Measurements from ENCODE around the gene PSMG4. TPM values are rescaled to one million over a fixed set of nuclear protein-coding genes. Genes with fewer than 3 reads are reported as not detected.

PSMG4 gene
- total RNA-seq, 1 donor from 2014 or later = 25.0 TPM

DNA sequence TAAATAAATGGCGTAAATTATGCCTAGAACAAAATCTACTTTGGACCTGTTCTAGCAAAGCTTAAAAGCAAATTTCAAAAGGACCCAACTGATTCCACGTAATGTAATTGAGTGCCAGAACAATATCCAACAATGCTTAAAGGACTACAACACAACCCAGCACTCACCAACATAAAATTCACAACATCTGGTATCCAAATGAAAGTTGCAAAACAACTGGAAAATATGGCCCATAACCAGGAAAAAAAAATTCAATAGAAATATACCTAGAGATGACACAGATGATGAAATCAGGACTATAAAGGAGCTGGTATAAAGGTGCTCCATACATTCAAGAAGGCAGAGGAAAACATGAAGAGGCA, 45.4 kb upstream of the PSMG4 start:
- TF ChIP-seq CTCF (IDR thresholded peaks at IDR 0.05) (no peak), POLR2A (IDR thresholded peaks at IDR 0.05) (no peak), POLR2AphosphoS5 (IDR thresholded peaks at IDR 0.05; ENCODE audit: insufficient read depth in 1 of 2, low read depth in 1 of 2) (no peak)
- DNase-seq (ENCODE audit: extremely low spot score in 2 of 2) = no peak

GRCh38 chr6:3214898-3215297, 43.8 kb upstream of the PSMG4 start:
- Histone ChIP-seq H3K4me3 (no peak overlapping the region), H3K36me3 (no peaks in the 10 kb centered on the region), H3K9me3 (no peaks in the 10 kb centered on the region), H3K4me1 (no peaks in the 10 kb centered on the region), H3K27me3 (no peaks in the 10 kb centered on the region), H3K27ac (no peak overlapping the region)
- DNase-seq (ENCODE audit: extremely low spot score in 2 of 2) = no peak
- intact Hi-C loops (cut with DNase I) = no loop called here
- no peak for TF ChIP-seq POLR2AphosphoS5 (IDR thresholded peaks at IDR 0.05; ENCODE audit: insufficient read depth in 1 of 2, low read depth in 1 of 2)
- no peak for TF ChIP-seq POLR2A (IDR thresholded peaks at IDR 0.05)
- no peak for TF ChIP-seq CTCF (IDR thresholded peaks at IDR 0.05)

More for the DNA sequence above, 45.4 kb upstream of the PSMG4 start:
- Histone ChIP-seq H3K4me1 (peaks cover 7% of the 10 kb centered on the region), H3K36me3 (no peaks in the 10 kb centered on the region), H3K4me3 (no peak overlapping the region), H3K27ac (no peak overlapping the region), H3K27me3 (no peaks in the 10 kb centered on the region), H3K9me3 (no peaks in the 10 kb centered on the region)
- intact Hi-C loops (cut with DNase I) = no loop called here

GRCh38 chr6:3217286-3217685, 41.5 kb upstream of the PSMG4 start:
- no peaks in the 10 kb centered on the region for H3K4me1 ChIP-seq
- DNase-seq (ENCODE audit: extremely low spot score in 2 of 2) = no peak
- no peak overlapping the region for H3K27ac ChIP-seq
- intact Hi-C loops (cut with DNase I) = no loop called here
- H3K36me3 ChIP-seq = no peaks in the 10 kb centered on the region
- TF ChIP-seq CTCF (IDR thresholded peaks at IDR 0.05) = no peak
- TF ChIP-seq POLR2AphosphoS5 (IDR thresholded peaks at IDR 0.05; ENCODE audit: insufficient read depth in 1 of 2, low read depth in 1 of 2) = no peak
- no peak for TF ChIP-seq POLR2A (IDR thresholded peaks at IDR 0.05)
- H3K27me3 ChIP-seq = no peaks in the 10 kb centered on the region
- no peak overlapping the region for H3K4me3 ChIP-seq
- no peaks in the 10 kb centered on the region for H3K9me3 ChIP-seq

DNA sequence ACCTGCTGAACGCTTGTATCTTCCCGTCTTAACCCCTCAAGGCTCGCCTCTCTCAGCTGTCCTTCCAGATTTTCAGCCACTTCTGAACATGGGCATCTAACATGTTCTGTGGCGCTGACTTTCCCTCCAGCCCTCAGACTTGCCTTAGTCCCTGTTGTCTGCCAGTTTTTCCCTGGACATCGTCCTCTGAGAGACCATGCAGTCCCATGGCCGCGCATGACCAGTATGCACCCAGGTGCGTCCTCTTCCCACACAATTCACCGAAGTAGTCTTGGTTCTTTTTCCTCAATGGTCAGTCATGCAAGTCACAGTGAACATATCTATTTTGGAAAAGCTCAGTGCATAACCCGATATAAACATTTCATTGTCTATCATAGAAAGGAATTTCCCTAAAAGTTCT, 40.5 kb upstream of the PSMG4 start:
- no peak for DNase-seq (ENCODE audit: extremely low spot score in 2 of 2)
- no peaks in the 10 kb centered on the region for H3K9me3 ChIP-seq
- no peak overlapping the region for H3K27ac ChIP-seq
- H3K36me3 ChIP-seq = no peaks in the 10 kb centered on the region
- no peaks in the 10 kb centered on the region for H3K27me3 ChIP-seq
- no peak overlapping the region for H3K4me3 ChIP-seq
- TF ChIP-seq CTCF (IDR thresholded peaks at IDR 0.05) (no peak), POLR2A (IDR thresholded peaks at IDR 0.05) (no peak), POLR2AphosphoS5 (IDR thresholded peaks at IDR 0.05; ENCODE audit: insufficient read depth in 1 of 2, low read depth in 1 of 2) (no peak)
- intact Hi-C loops (cut with DNase I) = no loop called here
- no peaks in the 10 kb centered on the region for H3K4me1 ChIP-seq

GRCh38 chr6:3220366-3220765, 38.4 kb upstream of the PSMG4 start:
- Histone ChIP-seq H3K4me3 (no peak overlapping the region), H3K9me3 (no peaks in the 10 kb centered on the region), H3K27ac (no peak overlapping the region), H3K4me1 (no peaks in the 10 kb centered on the region), H3K27me3 (no peaks in the 10 kb centered on the region), H3K36me3 (no peaks in the 10 kb centered on the region)
- TF ChIP-seq CTCF (IDR thresholded peaks at IDR 0.05) (no peak), POLR2AphosphoS5 (IDR thresholded peaks at IDR 0.05; ENCODE audit: insufficient read depth in 1 of 2, low read depth in 1 of 2) (no peak), POLR2A (IDR thresholded peaks at IDR 0.05) (no peak)
- intact Hi-C loops (cut with DNase I) = no loop called here
- no peak for DNase-seq (ENCODE audit: extremely low spot score in 2 of 2)
